Prostate gland (tissue), 2 donors: Measurements from ENCODE around the gene GRK2. TPM values are rescaled to one million over a fixed set of nuclear protein-coding genes. Genes with fewer than 3 reads are reported as not detected.
"Not testable (repeated sequence)": the region's sequence is repeated elsewhere in the genome, so short reads cannot be mapped to it uniquely, and the experiment has no call there.

ENCODE experiments used
- DNase-seq: peaks from one replicate; pipeline ENCODE4 v3.0.0-alpha.2; 2019; ENCODE audit warnings: low spot score
- H3K27ac ChIP-seq, 2 donors: fragments of 200-600 bp; sonication (generic); 2 replicates each; pipeline ENCODE4 v1.5.1; 2017 to 2019
- H3K27me3 ChIP-seq: fragments of 200-600 bp; sonication (generic); replicated peaks from 2 replicates; pipeline ENCODE4 v1.5.1; 2019; ENCODE audit not compliant: insufficient read depth
- H3K36me3 ChIP-seq, 2 donors: fragments of 200-600 bp; sonication (generic); 1 replicate in 1 of 2; 2 replicates in 1 of 2; pipeline versions ENCODE4 v1.5.1 to v1.8.1; 2017 to 2019
- H3K4me1 ChIP-seq: fragments of 200-600 bp; sonication (generic); replicated peaks from 2 replicates; pipeline ENCODE4 v1.5.1; 2019
- H3K4me3 ChIP-seq, 2 donors: fragments of 200-600 bp; sonication (generic); 2 replicates each; pipeline ENCODE4 v1.5.1; 2017 to 2019
- H3K9me3 ChIP-seq: fragments of 200-600 bp; sonication (generic); 2 replicates; pipeline ENCODE4 v1.5.1; 2017
- CTCF ChIP-seq, 4 experiments: fragments of 200-600 bp in 2 of 4; fragments of 450-650 bp in 2 of 4; sonication (generic) in 2 of 4; IDR thresholded peaks; 1 replicate in 3 of 4; 2 replicates in 1 of 4; pipeline ENCODE4 v1.5.1; 2016 to 2019; ENCODE audit warnings: antibody characterized with exemption in 4 of 4, mild to moderate bottlenecking in 2 of 4, moderate library complexity in 2 of 4
- POLR2A ChIP-seq: fragments of 450-650 bp; IDR thresholded peaks from one replicate; pipeline ENCODE4 v1.6.1; 2016; ENCODE audit warnings: antibody characterized with exemption, mild to moderate bottlenecking
- POLR2AphosphoS5 ChIP-seq: sonication (generic); formaldehyde crosslinking; IDR thresholded peaks from one replicate; pipeline ENCODE4 v1.6.1; 2017; ENCODE audit warnings: antibody characterized with exemption
- whole genome bisulfite sequencing: methylation state at CpG from one replicate; pipeline ENCODE4 v1.1.5; 2018; 5-methylcytosine and 5-hydroxymethylcytosine counted together
- intact Hi-C: fragments of 100-400 bp; cut with DNase I; formaldehyde crosslinking; loops from one replicate; pipeline ENCODE4 v1.14.2; 2022
- total RNA-seq, 2 donors: library from RNA; depleted of rRNA; stranded (reverse); fragments of >200 nt; gene quantifications; one replicate each; pipeline ENCODE4 v1.1.0, GENCODE V29; 2016

Gene GRK2
- total RNA-seq, 2 donors from 2014 or later: 102 to 111 TPM

DNA sequence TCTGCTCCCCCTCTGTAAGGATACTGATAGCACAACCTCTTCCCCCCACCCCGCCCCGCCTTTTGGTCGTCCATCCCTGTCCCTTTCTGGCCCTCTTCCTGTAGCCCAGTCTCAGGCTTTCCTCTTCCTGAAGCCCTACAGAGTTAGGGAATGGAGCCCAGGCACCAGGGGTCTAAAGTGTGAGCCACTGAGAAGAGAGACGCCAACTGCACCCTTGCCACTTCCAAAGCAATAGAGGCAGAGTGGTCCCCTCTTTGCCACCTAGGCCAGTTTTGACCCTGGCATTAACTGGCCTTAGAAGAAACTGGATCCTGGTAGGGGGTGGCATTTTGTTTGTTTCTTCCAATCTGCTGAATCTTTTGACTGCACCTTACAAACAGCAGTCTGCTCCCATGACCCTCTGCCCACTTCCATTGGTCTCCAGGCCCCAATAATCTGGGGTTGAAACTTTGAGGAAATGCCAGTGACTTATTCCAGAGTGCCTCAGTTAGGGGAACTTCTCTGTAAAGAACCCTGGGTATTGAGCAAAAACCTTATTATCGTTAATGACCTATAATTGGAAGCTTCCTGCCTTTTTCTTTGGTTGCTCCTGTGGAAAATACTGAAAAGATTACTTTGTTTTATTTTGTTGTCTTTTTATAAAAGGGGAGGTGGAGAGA, 9.7 kb upstream of the GRK2 start:
- TF ChIP-seq POLR2AphosphoS5: no peak
- TF ChIP-seq POLR2A: no peak
- TF ChIP-seq CTCF (IDR thresholded peaks at IDR 0.05): no peak
- Histone ChIP-seq H3K36me3 (peaks cover 25 to 27% of the 10 kb centered on the region in 2 donors), H3K27me3 (no peaks in the 10 kb centered on the region), H3K27ac (no peak overlapping the region), H3K4me1 (peaks cover 2% of the 10 kb centered on the region), H3K9me3 (no peaks in the 10 kb centered on the region), H3K4me3 (no peak overlapping the region)
- WGBS: 70% methylated on average over 5 of the region's 5 CpGs
- DNase-seq: no peak
- intact Hi-C loops: no loop called here

- Histone ChIP-seq H3K4me3 (no peak overlapping the region), H3K9me3 (no peaks in the 10 kb centered on the region), H3K27ac (no peak overlapping the region), H3K27me3 (no peaks in the 10 kb centered on the region), H3K36me3 (peaks cover 0 to 7% of the 10 kb centered on the region in 2 donors), H3K4me1 (peaks cover 2% of the 10 kb centered on the region)
- intact Hi-C loops: loop anchor here (5.0 kb wide), 1 partner anchor 122 kb away; no protein-coding TSS in a partner anchor
- 93% methylated on average over 6 of the region's 6 CpGs for whole genome bisulfite sequencing
- TF ChIP-seq CTCF (IDR thresholded peaks at IDR 0.05): no peak
- DNase-seq: no peak
Observed at GRCh38 chr11:67260406-67260805, 5.9 kb upstream of the GRK2 start.

DNA sequence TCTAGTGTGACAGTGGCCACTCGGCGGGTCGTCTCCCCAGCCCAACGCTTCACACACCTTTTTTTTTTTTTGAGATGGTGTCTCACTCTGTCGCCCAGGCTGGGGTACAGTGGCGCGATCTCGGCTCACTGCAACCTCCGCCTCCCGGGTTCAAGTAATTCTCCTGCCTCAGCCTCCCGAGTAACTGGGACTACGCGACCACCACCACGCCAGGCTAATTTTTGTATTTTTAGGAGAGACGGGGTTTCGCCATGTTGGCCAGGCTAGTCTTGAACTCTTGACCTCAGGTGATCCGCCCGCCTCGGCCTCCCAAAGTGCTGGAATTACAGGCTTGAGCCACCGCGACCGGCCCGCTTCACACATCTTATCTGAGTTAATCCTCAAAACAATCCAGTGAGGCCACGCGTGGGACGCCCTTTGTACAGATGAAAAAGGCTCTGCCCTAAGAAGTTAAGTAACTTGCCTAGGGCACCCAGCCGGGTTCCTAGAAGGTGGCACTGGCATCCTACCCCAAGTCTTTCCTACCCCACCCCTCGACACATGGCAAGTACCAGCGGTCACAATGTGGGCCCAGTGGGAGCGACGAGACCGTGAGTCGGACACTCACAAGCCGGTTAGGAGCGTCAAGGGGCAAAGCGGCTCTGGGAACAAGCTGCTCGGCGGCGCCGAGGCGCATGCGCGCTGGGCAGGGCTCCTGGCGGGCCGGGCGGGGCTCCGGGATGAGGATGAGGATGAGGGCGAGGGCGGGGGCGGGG, 5.2 kb upstream of the GRK2 start:
- Histone ChIP-seq H3K27ac (peak overlapping the region; percentile 5 to 63), H3K4me3 (peak overlapping the region; percentile 12 to 20)
- not testable (repeated sequence) for H3K36me3 ChIP-seq, H3K9me3 ChIP-seq, H3K27me3 ChIP-seq, H3K4me1 ChIP-seq
- intact Hi-C loops: loop anchor here (5.0 kb wide), 1 partner anchor 121 kb away; no protein-coding TSS in a partner anchor
- peak; percentile 15 for TF ChIP-seq POLR2AphosphoS5
- 27% methylated on average over 49 of the region's 50 CpGs for WGBS
- peak; percentile 53 for DNase-seq

GRCh38 chr11:67261640-67261945, 4.7 kb upstream of the GRK2 start:
- H3K36me3 ChIP-seq: no peaks in the 10 kb centered on the region
- no peaks in the 10 kb centered on the region for H3K9me3 ChIP-seq
- peaks cover 2% of the 10 kb centered on the region for H3K4me1 ChIP-seq
- intact Hi-C loops: loop anchor here (5.0 kb wide), 1 partner anchor 121 kb away; no protein-coding TSS in a partner anchor
- 14% methylated on average over 18 of the region's 18 CpGs for WGBS
- no peak for TF ChIP-seq CTCF (IDR thresholded peaks at IDR 0.05)
- TF ChIP-seq POLR2A: no peak
- TF ChIP-seq POLR2AphosphoS5: no peak
- no peaks in the 10 kb centered on the region for H3K27me3 ChIP-seq
- peak overlapping the region; percentile 5 to 63 for H3K27ac ChIP-seq
- DNase-seq: no peak
- H3K4me3 ChIP-seq: peak overlapping the region; percentile 12 to 20

DNA sequence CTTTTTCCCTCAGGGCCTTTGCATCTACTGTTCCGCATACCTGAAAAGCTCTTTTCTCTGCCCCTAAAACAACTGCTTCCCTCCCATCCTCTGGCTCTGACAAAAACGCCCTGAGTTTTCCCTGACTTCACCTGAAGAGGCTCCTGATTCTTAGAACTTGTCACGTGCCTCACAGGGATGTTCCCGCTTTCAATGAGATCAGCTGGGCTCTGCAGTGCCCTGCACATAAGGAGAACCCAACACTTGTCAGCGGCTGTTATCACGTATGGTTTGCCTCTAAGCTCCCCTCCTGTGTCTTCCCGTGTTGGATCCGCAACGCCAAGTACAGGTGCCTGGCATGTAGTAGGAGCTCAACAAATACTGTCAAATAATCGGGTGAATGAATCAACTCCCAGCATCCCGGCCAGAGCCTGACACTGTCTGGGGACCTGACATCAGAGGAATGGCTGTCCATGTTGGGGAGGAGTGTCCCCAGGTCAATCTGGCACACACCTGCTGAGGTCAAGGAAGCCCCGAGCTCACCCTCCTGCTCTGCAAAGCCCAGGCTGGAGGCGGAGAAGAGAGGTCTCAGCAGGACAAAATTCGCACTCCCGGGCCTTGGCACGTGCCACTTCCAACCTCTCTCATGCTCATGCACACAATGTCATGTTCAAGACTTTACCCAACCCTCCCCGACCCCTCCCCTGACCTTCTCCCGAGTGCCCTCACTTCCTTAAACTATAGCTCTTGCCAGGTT, 4.2 kb upstream of the GRK2 start:
- intact Hi-C loops: loop anchor here (5.0 kb wide), 1 partner anchor 120 kb away; no protein-coding TSS in a partner anchor
- H3K4me1 ChIP-seq: peaks cover 2% of the 10 kb centered on the region
- TF ChIP-seq POLR2A (no peak), POLR2AphosphoS5 (no peak), CTCF (IDR thresholded peaks at IDR 0.05) (no peak)
- 52% methylated on average over 18 of the region's 18 CpGs for WGBS
- H3K27me3 ChIP-seq: no peaks in the 10 kb centered on the region
- no peaks in the 10 kb centered on the region for H3K36me3 ChIP-seq
- H3K4me3 ChIP-seq: no peak overlapping the region
- no peak for DNase-seq
- H3K27ac ChIP-seq: peak overlapping the region; percentile 36 to 63
- H3K9me3 ChIP-seq: no peaks in the 10 kb centered on the region
